GM19239 (cell line): ENCODE results near the gene ADAM19.

Source experiments
- DNase-seq: peaks from one replicate; pipeline ENCODE4 v3.0.0; 2011; ENCODE audit warnings: low spot score; ENCODE audit not compliant: insufficient read length
- FAIRE-seq: peaks from 2 replicates; lab custom pipeline; 2011; peaks lifted over from hg19 to GRCh38; lab: Jason Lieb, UNC

Gene ADAM19

DNA sequence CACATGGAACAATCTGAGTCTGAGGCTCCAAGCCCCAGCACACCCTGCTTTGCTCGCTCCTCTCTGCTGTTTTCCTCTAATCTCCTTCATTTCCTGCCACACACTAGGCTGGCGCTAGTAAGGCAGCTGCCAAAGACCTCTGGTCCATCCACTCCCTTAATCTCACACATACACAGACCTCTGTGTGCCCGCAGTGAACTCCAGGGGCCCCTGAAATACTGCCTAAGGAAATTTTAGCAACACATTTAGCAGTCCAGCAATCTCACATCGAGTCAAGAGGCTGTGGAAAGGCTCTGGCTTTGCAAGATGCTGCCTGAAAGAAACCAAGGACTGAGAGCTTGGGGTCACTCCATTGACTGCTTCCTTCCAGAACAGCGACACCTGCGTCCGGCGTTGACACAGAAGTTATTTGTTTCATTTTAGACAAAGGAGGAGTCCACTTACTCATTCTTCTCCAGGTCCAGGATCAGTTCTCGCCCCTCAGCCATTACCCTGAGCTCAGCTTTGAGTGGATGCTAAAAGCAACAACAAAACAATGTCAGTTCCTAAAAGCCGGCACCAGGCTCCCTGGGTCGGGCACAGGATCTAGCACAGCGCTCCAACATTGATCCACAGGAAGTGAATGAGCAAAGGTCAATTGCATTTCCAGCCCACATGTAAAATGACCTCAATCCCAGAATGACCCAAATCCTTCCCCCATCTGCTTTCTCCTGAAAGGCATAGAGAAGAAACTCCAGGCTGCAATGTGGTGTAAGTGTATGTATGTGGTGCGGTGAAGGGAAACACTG is 11.5 kb downstream of the ADAM19 start:
- peak; percentile 18 for FAIRE-seq
- no peak for DNase-seq

DNA sequence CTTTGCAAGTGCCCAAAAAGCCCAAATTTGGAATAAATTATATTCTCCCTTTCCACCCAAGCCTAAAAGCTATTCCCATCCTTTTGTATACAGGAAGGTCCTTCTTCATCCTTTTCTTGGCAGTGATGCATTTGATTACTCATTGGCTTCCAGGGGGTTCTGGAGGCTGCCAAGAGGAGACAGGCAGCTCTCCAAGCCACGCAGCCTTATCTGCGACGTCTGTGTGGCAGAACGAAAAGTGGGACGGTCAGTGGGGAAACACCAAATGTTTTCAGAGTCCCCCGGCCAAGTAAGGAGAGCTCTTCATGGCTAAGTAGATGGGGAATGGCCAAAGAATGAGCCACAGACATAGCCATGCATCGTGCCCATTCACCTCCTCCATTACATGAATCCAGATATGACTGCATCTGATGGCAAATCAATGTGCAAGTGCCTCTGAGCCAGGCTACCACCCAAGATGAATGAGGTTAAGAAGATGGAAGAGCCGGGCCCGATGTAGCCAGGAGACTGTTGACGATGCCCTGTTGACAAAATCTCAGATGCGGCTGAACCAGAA is 12.1 kb downstream of the ADAM19 start:
- no peak for FAIRE-seq

DNA sequence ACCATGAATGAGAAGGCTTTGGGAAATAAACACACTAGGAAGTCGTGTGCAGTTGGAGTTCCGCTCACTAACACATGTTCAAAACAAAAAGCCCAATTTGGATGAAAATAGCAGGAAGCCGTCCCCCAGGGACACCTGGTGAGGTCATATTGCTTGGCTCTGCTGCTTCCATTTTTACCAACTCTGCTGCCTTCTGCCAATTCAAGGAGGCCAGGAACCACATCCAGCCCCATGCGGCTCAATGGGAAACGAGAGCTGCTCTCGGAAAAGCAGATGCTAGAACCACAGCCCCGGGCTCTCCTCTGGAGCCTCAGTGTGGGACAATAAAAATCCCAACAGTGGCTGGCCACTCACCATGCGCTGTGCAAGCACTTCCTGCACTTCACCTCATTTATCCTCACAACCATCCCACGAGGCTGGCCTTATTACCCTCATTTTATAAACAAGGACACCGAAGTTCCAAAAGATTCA is 13.4 kb downstream of the ADAM19 start:
- FAIRE-seq (no peak), DNase-seq (no peak)

More for the DNA sequence above, 12.1 kb downstream of the ADAM19 start:
- no peak for DNase-seq

DNA sequence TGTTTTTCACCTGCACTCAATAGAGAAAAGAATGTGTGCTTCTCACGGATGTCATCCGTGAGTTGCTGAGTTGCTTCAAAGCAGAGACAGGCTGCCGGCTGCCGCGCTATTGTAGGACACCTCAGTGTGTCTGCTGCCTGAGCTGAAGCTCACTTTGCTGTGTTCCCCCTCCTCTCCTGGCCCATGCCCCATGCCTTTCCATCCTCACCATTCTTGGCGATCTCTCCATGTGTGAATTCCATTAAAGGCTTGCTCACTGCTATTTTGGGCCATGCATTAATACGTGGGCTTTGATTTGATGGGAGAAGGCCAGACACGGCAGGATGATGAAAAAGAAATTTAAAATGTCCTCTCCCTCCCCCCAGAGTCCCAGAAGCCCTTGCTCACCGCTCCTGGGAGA is 14.5 kb downstream of the ADAM19 start:
- FAIRE-seq (no peak), DNase-seq (no peak)

DNA sequence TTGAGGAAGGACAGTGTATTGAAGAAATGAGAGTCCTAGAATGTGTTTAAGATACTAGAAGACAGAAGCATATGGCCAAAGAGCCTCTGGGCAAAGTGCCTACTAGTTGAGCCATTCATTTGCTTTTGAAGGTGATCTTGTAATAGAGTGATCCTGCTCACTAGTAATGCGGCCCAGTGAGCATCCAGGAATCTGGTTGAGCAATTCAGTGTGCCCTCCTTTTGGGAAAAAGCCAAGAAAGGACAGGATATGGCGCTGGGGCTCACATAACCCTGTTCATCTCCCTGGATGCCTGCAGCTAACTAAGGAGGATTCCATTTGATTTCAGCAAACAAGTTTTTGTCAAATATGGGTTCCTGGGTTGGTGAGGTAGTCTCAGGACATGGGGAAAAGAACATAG is 16.3 kb downstream of the ADAM19 start:
- FAIRE-seq = no peak
- no peak for DNase-seq

DNA sequence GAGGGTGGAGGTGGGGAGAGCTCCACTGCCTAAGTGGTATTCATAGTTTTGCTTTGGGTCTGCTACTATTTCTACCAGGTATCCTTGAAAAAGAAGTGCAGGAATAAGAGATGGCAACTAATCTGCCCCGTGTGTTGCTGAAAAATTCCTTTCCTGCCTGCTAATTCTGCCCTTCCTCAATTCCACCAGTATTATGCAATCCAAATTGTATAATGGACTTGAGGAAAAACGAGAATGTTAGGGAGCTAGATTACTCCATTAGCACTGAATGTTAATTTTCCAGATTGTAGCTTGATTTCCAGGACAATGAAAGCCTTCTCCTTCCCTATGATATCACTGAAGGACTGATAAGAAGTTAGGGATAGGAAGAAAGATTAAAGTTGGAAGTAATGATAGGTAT is 16.9 kb downstream of the ADAM19 start:
- no peak for FAIRE-seq
- DNase-seq = no peak

DNA sequence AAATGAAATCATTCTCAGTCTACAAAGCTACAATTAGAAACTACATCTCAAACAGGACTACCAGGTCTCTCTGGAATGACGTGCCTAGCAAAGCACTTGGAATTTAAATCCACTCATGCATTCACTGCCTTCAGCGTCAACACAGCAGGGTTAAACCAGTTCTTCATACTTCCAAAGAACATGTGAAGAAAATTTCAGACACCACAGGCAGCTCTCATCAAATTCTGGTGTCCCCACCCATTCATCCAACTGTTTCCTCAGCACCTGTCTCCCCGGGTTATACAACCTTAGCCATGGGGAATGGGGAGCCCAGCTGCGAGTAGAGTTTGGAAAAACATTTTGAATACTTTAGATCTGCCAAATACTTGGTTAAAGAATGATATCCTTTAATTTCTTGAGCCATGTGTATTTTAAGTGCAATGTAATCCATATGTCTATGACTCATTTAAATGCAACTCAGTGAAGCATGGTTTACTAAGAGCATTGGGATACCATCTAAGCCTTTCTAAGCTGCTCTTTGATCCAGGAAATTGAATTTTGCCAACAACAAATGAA is 17.5 kb downstream of the ADAM19 start:
- DNase-seq = no peak
- no peak for FAIRE-seq

DNA sequence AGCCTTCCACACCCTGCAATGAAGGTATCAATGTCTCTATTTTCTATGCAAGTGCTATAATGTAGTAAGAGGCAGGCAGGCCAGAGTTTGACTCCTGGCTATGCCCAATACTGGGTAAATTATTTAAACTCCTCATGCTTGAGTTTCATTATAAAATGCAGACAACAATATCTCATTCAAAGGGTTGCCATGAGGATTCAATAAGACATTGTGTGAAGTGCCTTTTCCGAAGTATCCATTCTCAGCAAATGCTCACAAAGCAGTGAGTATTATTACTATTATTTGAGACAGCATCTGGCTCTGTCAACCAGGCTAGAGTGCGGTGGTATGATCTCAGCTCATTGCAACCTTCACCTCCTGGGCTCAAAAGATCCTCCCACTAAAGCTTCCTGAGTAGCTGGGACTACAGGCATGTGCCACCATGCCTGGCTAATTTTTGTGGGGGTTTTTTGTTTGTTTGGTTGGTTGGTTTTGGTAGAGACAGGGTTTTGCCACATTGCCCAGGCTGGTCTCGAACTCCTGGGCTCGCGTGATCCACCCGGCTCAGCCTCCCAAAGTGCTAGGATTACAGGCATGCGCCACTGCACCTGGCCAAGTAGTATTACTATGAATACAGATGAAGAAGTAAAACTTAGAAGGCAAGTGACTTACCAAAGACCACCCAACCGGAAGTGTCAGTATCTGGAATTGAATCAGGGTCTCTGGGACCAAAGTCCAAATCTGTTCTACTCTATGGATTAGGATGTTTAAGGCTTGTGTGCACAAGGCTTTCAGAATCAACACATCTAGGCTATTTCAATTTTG is 18.8 kb downstream of the ADAM19 start:
- FAIRE-seq = peak; percentile 64
- no peak for DNase-seq

DNA sequence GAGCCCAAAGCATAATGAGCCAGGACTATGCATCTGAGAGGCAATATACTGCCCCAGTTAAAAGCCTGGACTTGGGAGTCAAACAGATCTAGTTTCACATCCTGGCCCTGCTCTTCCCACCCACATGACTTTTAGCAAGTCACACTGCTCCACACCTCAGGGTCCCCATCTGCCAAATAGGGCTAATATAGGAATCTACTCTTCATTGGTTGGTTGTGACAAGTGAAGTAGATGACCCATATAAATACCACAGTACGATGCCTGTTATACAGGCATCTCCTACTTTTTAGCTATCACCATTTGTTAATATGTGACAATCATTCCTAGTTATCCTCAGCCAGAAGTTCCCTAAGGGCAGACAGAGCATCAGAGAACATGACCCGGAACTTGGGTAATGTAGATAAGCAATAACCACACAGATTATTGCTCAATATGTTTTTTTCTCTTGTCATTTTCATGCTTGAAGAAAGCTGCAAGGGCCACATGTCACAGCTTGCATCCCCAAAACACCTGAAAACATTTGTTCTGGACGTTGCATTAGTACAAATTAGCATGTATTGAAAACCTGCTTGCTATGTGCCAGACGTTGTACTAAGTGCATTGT is 20.4 kb downstream of the ADAM19 start:
- no peak for FAIRE-seq

DNA sequence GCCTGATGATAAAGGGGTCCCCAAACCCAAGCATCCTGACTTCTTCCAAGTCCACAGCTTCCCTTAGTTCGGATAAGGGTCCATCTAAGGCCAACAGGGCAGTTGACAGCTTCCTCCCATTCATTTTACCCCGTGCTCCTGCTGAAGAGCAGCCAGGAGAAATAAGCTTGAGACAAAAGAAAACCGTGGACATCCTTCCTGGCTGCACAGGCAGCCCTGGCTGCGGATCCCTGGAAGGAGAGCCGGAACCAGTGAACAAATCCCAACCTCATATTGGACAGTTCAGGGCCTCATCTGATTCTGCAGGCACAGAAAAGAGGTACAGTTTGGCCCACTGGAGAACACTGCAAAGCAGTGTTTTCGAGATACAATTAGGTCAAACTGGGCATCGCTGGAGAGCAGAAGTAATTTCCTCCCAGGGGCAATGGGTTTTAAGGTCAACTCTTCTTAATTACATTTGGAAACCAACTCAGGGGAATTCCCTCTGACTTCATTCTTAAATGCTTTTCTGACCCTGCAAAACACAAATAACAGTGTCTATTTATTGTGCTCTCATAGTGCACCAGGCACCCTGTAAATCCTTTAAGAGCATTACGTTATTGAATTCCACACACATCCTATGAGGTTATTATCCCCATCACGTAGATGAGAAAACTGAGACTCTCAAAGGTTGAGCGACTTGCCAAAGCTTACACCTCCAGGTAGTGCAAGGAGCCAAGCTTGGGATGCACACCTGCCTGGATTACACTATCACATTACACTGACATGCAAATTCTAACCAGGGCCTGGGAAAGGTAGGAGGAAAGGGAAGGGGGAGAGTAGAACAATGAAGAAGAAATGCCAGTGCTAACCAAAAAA is 21.2 kb downstream of the ADAM19 start:
- peak; percentile 21 for FAIRE-seq

More for the DNA sequence above, 20.4 kb downstream of the ADAM19 start:
- DNase-seq = no peak

DNA sequence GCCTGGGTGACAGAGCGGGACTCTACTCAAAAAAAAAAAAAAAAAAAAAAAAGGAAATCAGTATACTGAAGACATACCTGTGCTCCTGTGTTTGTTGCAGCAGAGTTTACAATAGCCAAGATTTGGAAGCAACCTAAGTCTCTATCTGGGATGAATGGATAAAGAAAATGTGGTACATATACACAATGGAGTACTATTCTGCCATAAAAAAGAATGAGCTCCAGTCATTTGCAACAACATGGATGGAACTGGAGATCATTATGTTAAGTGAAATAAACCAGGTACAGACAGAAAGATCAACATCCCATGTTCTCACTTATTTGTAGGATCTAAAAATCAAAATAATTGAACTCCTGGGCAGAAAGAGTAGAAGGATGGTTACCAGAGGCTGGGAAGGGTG is 22.9 kb downstream of the ADAM19 start:
- DNase-seq = no peak
- no peak for FAIRE-seq

More for the DNA sequence above, 21.2 kb downstream of the ADAM19 start:
- DNase-seq = no peak

DNA sequence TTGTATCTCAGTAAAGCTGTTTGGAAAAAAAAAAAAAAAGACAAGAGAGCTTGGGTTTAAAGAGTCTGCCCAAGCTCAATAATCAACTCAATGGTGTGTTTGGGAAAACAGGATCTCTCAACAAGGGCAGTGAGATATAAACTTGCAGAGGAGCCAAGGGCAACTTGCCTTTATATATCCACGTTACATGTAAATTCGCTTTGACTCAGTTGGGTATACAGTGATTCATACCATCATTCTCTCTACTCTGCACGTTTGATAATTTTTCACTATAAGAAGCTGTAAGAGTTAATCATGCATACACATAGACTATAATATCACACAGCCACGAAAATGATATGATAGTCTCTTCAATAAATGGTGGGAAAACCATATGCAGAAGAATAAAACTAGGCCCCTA is 24.9 kb downstream of the ADAM19 start:
- FAIRE-seq = no peak

DNA sequence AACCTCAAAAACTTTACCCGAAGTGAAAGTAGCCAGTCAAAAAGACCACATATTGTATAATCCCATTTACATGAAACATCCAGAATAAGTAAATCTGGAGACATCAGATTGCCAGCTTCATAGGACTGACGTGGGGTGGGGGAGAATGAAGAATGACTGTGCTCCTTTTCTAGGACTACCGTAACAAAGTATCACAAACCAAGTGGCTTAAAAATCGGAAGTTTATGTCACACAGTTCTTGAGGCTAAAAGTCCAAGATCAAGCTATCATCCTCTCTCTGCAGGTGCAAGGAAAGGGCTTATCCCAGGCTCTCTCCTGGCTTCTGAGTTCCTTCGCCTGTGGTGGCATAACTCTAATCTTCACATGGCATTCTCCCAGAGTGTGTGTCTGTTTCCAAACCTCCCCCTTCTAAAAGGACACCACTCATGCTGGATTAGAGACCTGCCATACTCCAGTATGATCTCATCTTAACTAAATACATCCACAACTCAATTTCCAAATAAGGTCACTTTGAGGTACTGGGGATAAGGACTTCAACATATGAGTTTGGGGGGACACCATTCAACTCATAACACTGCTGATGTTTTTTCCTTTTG is 25.5 kb downstream of the ADAM19 start:
- no peak for DNase-seq
- FAIRE-seq = peak; percentile 68

More for the DNA sequence above, 24.9 kb downstream of the ADAM19 start:
- no peak for DNase-seq

DNA sequence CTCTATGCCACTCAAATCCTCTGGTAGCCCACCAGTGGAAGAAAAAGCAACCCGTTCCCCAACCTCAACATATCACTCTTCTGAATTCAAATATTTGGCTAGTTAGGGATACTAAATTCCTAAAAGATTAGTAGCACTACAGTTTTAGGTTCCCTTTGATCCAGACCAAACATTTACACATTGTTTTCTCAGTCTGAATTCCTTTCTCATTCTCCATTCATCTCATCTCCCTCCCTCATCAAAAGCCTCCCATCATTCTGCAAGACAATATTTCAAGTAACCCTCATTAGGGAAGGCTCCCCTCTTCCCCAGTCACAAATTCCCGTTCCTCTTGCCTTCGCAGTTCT is 26.3 kb downstream of the ADAM19 start:
- FAIRE-seq = no peak
- DNase-seq = no peak

DNA sequence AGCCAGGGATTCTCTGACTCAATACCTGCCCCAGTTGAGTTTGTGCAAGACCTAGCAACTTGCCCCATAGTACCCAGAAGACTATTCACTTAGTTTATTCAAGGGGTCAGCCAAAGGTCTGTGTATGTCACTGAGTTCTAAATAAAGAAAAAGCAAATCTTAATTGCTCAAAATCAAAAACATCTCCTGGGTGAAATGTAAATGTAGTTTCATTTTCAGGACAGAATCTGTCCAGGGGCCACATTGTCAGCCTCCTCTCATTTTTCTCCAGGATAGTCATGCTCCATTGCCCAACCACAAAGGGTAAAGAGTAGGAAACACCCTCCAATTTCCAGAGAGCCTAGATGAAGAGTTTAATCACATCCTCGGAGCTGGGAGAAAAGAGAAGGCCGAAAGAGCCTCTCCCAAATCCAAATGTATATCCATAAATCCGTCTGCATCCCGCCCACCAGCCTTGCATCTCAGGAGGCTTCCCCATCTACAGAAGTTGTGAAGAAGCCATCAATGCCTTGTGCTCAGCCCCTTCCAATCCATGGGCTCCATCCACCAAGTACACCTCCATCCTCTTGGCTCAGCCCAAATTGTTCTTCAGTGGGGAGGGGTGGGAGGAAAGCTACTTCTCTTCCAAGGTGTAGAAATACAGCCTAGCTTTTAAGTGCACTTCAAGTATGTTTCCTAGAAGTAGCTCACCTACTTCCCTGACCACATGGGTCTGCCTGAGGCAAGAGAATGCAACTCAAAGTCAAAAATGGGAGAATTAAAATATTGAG is 26.9 kb downstream of the ADAM19 start:
- no peak for FAIRE-seq
- DNase-seq = no peak

DNA sequence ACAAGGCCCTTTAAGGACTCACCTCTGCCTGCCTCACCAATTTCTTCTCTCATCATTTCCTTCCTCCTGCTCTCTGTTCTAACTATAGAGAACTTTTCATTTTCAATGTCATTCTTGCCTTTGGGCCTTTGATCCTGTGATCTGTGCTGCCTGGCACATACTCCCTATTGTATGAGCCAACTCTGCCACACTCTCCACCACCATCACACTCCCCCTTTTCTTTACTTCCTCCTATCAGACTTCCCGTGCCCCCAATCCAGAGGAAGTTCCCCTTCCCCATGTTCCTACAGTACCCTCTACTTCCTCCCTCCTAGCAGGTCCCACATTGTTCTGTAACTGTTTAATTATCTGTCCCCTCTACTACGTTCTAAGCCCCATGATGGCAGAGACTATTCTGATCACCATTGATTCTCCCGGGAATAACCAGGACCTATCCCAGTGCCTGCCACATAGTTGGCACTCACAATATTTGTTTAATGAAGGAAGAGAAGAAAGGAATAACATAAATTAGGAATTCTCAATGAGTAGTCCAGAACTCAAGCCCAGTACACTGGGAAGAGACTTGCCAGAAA is 27.5 kb downstream of the ADAM19 start:
- DNase-seq (no peak), FAIRE-seq (peak; percentile 82)

DNA sequence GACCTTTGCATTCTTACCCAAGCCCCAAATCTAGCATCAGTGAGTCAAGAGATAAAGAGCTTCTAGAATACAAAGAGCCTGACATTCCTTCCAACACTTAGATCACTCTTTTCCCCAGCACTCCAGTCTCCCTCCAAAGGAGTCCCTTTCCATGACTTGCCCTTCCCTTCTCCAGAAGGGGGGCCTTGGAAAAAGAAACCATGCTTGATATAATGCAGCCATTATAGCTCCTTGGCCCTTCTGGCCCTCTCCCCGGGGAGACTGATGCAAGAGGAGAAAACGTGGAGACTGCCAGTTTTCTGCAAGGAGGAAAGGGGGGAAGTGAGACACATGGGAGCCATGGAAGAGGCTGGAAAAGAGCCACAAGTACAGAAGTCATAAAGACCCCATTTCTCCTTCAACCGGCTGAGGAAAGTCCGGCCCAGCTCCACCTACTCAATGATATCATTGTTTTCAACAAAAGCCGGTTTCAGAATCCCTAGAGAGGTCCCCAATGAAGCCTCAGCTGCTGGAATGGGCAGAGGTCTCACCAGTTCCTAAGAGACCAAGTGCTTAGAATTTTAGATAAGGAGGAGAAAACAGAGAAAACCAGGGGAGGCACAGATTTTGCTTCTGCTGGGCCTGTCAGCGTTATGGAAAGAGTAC is 29.0 kb downstream of the ADAM19 start:
- FAIRE-seq (no peak), DNase-seq (no peak)
